Stomach (tissue), 4 donors: ENCODE measurements around the gene CYP27A1.

Experiments
- CTCF ChIP-seq, 7 experiments: fragments of 450-650 bp in 4 of 7; fragments of 200-600 bp in 3 of 7; sonication (generic) in 3 of 7; IDR thresholded peaks; one replicate each; pipeline ENCODE4 v1.5.1; 2016 to 2019; ENCODE audit warnings: antibody characterized with exemption in 7 of 7, control low read depth in 2 of 7, mild to moderate bottlenecking in 1 of 7
- EP300 ChIP-seq: sonication (generic); formaldehyde crosslinking; IDR thresholded peaks from one replicate; pipeline ENCODE4 v1.6.1; 2017; ENCODE audit warnings: antibody characterized with exemption
- POLR2A ChIP-seq, 4 donors: fragments of 450-650 bp; IDR thresholded peaks; one replicate each; pipeline ENCODE4 v1.6.1; 2016; ENCODE audit warnings: antibody characterized with exemption in 4 of 4, control low read depth in 2 of 4, mild to moderate bottlenecking in 1 of 4, moderate library complexity in 1 of 4

GRCh38 chr2:218822622-218823021 lies 40.7 kb downstream of the CYP27A1 start:
- TF ChIP-seq CTCF (IDR thresholded peaks at IDR 0.05): no peak
- no peak for TF ChIP-seq POLR2A (IDR thresholded peaks at IDR 0.05)
- TF ChIP-seq EP300: no peak
